Heart right ventricle (tissue), 16 donors: ENCODE data around the gene NECTIN1. TPM values are rescaled to one million over a fixed set of nuclear protein-coding genes. Genes with fewer than 3 reads are reported as not detected.

Source experiments
- ATAC-seq, 8 donors: fragments of 200-7000 bp; cut with Tn5 transposase; one replicate each; pipeline ENCODE4 v1.9.1; 2020; ENCODE audit warnings: mild to moderate bottlenecking in 8 of 8, moderate library complexity in 8 of 8, moderate number of reproducible peaks in 1 of 8
- DNase-seq, 2 donors: peaks; one replicate each; pipeline ENCODE4 v3.0.0-alpha.2; 2020
- H3K27ac ChIP-seq, 10 donors: fragments of 200-600 bp; sonication (generic) in 2 of 10; one replicate each; pipeline versions ENCODE4 v1.5.0 to v1.8.0; 2020 to 2022; ENCODE audit warnings: mild to moderate bottlenecking in 3 of 10
- H3K27me3 ChIP-seq, 7 donors: fragments of 200-600 bp; one replicate each; pipeline ENCODE4 v1.8.0; 2021 to 2022; ENCODE audit warnings: mild to moderate bottlenecking in 2 of 7
- H3K36me3 ChIP-seq, 9 donors: fragments of 200-600 bp; sonication (generic) in 1 of 9; one replicate each; pipeline versions ENCODE4 v1.5.0 to v1.8.0; 2020 to 2022; ENCODE audit warnings: mild to moderate bottlenecking in 2 of 9
- H3K4me1 ChIP-seq, 9 donors: fragments of 200-600 bp; sonication (generic) in 1 of 9; one replicate each; pipeline versions ENCODE4 v1.5.0 to v1.8.0; 2020 to 2022; ENCODE audit warnings: mild to moderate bottlenecking in 4 of 9
- H3K4me3 ChIP-seq, 10 donors: fragments of 200-600 bp; sonication (generic) in 2 of 10; one replicate each; pipeline versions ENCODE4 v1.5.0 to v1.8.0; 2020 to 2022; ENCODE audit warnings: mild to moderate bottlenecking in 7 of 10, moderate library complexity in 2 of 10
- H3K9me3 ChIP-seq, 11 donors: fragments of 200-600 bp in 10 of 11; sonication (generic) in 2 of 11; one replicate each; pipeline versions ENCODE4 v1.5.0 to v1.8.0; 2013 to 2022; ENCODE audit warnings: mild to moderate bottlenecking in 2 of 11, control low read depth in 1 of 11, moderate library complexity in 1 of 11
- CTCF ChIP-seq, 9 donors: fragments of 200-600 bp; sonication (generic) in 2 of 9; IDR thresholded peaks; one replicate each; pipeline versions ENCODE4 v1.5.0 to v1.8.0; 2021 to 2022; ENCODE audit warnings: antibody characterized with exemption in 9 of 9, mild to moderate bottlenecking in 5 of 9, moderate library complexity in 1 of 9
- WGBS, 2 donors: extraction: QIAGEN DNeasy Blood & Tissue Kit; methylation state at CpG; one replicate each; pipeline ENCODE4 v1.1.7; 2013; ENCODE audit warnings: inconsistent platforms in 1 of 2; 5-methylcytosine and 5-hydroxymethylcytosine counted together
- intact Hi-C, 10 donors: fragments of 100-400 bp; cut with DNase I; formaldehyde crosslinking; loops; one replicate each; pipeline versions ENCODE4 v1.11.1 to v1.14.2; 2022
- polyA plus RNA-seq, 2 donors: library from polyadenylated mRNA; stranded (reverse); fragments of 200-250 nt; gene quantifications; one replicate each; pipeline ENCODE4 v1.2.3, GENCODE V29; 2013
- total RNA-seq, 10 donors: library from RNA; stranded (reverse); fragmentation: NEBNext Ultra II Directional in 3 of 10; extraction: Animal tissue kit (Norgen Biotek cat#: 25700) in 3 of 10; gene quantifications; one replicate each; pipeline versions ENCODE4 v1.2.1 to v1.2.4, GENCODE V29; 2021 to 2023
- donor health status: Arrhythmogenic right ventricular cardiomyopathy.
- donor health status: ischemic (EF 13 %, LVEDD 7.1; RV severe dilation, severe dysfunction).
- donor health status: healthy with polysubstance abuse.
- donor health status: DM: no; HTN: yes; CAD: no.
- donor health status: DM: no; HTN: no; CAD: no.
- donor health status: ischemic (EF 25% LVEDD 6.9; RV normal size, moderate dysfunction).
- donor health status: ischemic (EF 25% LVEDD 5.7; RV mildly dilated, moderate dysfunction).
- donor health status: healthy.
- donor health status: DM: yes; HTN: yes; CAD: no.
- donor health status: Ischemic cardiomyopathy.
- donor health status: ischemic (EF 35%, LVEDD 5.7; RV mildly dilated, moderate dysfunction).
- donor health status: nonischemic (EF 11% LVEDD 7.7; RV severe dilation, severe dysfunction).
- donor health status: DM: yes; HTN: yes; CAD: no.
- donor health status: PGD.
- donor health status: ischemic (EF 29% LVEDD 5.4; RV normal size, mild dysfunction).
- donor health status: nonischemic (EF 23%, LVEDD 6.1; RV moderate dilation, normal function).

The NECTIN1 gene
- total and polyA plus RNA-seq, 12 donors = 4.0 to 22.8 (median 10.4) TPM

- intact Hi-C loops = loop anchor here in 1 of 10 donors (10.0 kb wide), 1 partner anchor 264 kb away; no protein-coding TSS in a partner anchor
- DNase-seq (no peak), ATAC-seq (no peak)
- Histone ChIP-seq H3K27me3 (peaks cover 0 to 18% (median 4%) of the 10 kb centered on the region in 7 donors), H3K9me3 (no peaks in the 10 kb centered on the region), H3K36me3 (no peaks in the 10 kb centered on the region), H3K4me3 (no peak overlapping the region), H3K4me1 (peaks cover 0 to 13% (median 0%) of the 10 kb centered on the region in 9 donors), H3K27ac (no peak overlapping the region)
- TF ChIP-seq CTCF (IDR thresholded peaks at IDR 0.05) = no peak
- 77 to 85% methylated on average over 9 of the region's 9 CpGs for WGBS, 2 donors
Measured at GRCh38 chr11:119749006-119749565, 20.1 kb upstream of the NECTIN1 start.

GRCh38 chr11:119747868-119748660 is 19.1 kb upstream of the NECTIN1 start:
- intact Hi-C loops = loop anchor here in 1 of 10 donors (10.0 kb wide), 1 partner anchor 263 kb away; no protein-coding TSS in a partner anchor
- no peaks in the 10 kb centered on the region for H3K9me3 ChIP-seq
- H3K36me3 ChIP-seq = no peaks in the 10 kb centered on the region
- WGBS, 2 donors = 80 to 81% methylated on average over 15 of the region's 15 CpGs
- no peak overlapping the region for H3K27ac ChIP-seq
- TF ChIP-seq CTCF (IDR thresholded peaks at IDR 0.05) = no peak
- DNase-seq = no peak
- H3K4me3 ChIP-seq = no peak overlapping the region
- peaks cover 0 to 4% (median 0%) of the 10 kb centered on the region in 9 donors for H3K4me1 ChIP-seq
- peaks cover 0 to 23% (median 10%) of the 10 kb centered on the region in 7 donors for H3K27me3 ChIP-seq
- no peak for ATAC-seq

DNA sequence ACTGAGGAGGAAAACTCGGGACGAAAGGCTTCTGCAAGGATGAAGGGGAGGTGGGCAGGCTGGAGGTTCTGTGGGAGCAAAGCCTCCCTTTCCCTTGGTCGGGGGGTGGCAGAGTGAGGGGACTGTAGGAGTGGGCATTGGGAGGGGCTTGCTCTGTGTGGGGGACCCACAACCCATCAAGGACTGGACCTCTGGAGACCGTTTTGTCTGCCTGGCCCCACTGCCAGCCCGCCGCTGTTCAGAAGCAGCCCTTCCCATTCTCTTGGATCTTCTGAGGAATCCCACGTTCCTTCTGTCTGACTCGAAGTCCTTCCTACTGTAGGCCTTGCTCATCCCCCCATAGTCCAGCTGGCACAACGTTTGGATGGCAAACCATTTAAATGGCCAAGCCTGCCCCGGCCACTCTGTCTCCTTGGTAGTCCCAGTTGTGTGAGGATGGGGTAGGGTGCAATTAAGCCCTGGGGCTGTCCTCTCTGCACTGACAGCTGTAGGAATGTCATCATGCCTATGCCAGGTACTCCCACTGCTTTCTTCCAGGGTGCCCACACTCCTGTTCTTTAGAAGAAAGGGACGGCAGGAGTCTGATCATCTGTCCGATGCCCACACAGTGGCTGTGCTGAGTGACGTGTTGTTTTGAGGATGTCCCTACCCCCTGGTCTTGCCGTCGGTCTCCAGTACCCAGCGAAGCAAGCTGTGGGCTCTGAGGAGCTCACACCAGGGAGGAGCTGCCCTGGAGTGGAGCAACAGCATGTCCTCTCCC is 17.0 kb upstream of the NECTIN1 start:
- ATAC-seq (no peak), DNase-seq (no peak)
- Histone ChIP-seq H3K36me3 (no peaks in the 10 kb centered on the region), H3K4me3 (no peak overlapping the region), H3K27ac (no peak overlapping the region), H3K27me3 (peaks cover 0 to 35% (median 16%) of the 10 kb centered on the region in 7 donors), H3K9me3 (no peaks in the 10 kb centered on the region), H3K4me1 (peaks cover 0 to 14% (median 7%) of the 10 kb centered on the region in 9 donors)
- WGBS, 2 donors = 87 to 89% methylated on average over 16 of the region's 16 CpGs
- no peak for TF ChIP-seq CTCF (IDR thresholded peaks at IDR 0.05)
- intact Hi-C loops = loop anchor here in 1 of 10 donors (10.0 kb wide), 1 partner anchor 261 kb away; no protein-coding TSS in a partner anchor

GRCh38 chr11:119745112-119745511 is 16.1 kb upstream of the NECTIN1 start:
- peaks cover 0 to 39% (median 24%) of the 10 kb centered on the region in 7 donors for H3K27me3 ChIP-seq
- WGBS, 2 donors = 73 to 78% methylated on average over 5 of the region's 5 CpGs

More at GRCh38 chr11:119745112-119745511, 16.1 kb upstream of the NECTIN1 start:
- ATAC-seq (no peak), DNase-seq (no peak)
- no peak overlapping the region for H3K4me3 ChIP-seq
- no peak overlapping the region for H3K27ac ChIP-seq
- H3K36me3 ChIP-seq = no peaks in the 10 kb centered on the region
- no peaks in the 10 kb centered on the region for H3K9me3 ChIP-seq
- intact Hi-C loops = loop anchor here in 1 of 10 donors (10.0 kb wide), 1 partner anchor 260 kb away; no protein-coding TSS in a partner anchor
- H3K4me1 ChIP-seq = peaks cover 0 to 15% (median 7%) of the 10 kb centered on the region in 9 donors
- TF ChIP-seq CTCF (IDR thresholded peaks at IDR 0.05) = no peak
